Measurements from ENCODE around the gene D2HGDH. TPM values are rescaled to one million over a fixed set of nuclear protein-coding genes. Genes with fewer than 3 reads are reported as not detected.
A peak's percentile ranks its signal among the peaks of the same experiment; 100 is the strongest.

The D2HGDH gene
- total and polyA plus RNA-seq, 3 donors from 2014 or later, result 15.6 to 37.7 (median 36.1) TPM

DNA sequence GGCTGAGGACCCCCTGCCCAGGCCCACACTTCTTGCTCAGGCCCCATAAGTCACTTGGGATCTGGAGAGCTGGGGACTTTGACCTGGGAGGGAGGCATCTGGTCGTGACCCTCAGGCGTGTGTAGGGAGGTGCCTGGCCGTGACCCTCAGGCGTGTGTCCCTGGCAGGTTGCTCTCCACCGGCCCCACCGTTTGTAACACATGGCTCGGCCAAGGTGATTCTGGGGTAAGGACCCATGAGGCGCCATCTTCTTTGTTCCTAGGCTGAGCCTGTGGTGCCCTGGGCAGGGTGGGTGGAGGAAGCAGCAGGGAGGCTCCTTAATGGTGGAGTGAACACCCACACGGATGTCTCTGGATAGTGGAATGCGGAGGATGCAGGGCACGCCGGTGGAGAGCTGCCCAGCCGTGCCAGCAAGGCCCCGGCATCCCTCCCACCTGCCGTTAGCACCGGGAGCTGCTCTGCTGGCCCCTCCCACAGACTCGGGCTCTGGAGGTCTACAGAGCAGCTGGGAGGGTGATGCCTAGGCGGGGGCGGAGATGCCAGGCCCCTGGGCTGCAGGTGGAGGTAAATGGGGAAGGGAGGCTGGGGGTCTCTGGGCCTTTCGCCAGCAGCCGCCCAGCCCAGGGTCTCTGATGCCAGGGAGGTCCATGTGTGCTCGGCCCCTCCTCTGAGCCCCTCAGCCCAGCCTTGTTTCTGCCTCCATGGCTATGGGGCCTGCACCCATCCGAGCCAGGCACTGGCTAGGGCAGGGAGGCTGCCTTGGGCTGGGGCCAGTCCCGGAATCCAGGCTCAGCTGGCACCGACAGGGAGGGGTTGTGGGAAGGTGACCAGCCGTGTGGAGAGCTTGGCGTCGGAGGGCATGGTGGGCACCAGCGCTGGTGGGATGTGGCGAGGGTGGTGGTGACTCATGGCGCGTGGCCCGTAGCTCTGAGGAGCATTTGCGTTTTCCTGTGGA lies 41.1 kb downstream of the D2HGDH start:
- Histone ChIP-seq H3K4me1 (no peaks in the 10 kb centered on the region), H3K4me3 (no peak overlapping the region), H3K9me3 (no peaks in the 10 kb centered on the region), H3K27me3 (no peaks in the 10 kb centered on the region), H3K27ac (no peak overlapping the region), H3K36me3 (ENCODE audit: low read depth, missing control alignments) (no peaks in the 10 kb centered on the region)
- TF ChIP-seq, protein P1, sequence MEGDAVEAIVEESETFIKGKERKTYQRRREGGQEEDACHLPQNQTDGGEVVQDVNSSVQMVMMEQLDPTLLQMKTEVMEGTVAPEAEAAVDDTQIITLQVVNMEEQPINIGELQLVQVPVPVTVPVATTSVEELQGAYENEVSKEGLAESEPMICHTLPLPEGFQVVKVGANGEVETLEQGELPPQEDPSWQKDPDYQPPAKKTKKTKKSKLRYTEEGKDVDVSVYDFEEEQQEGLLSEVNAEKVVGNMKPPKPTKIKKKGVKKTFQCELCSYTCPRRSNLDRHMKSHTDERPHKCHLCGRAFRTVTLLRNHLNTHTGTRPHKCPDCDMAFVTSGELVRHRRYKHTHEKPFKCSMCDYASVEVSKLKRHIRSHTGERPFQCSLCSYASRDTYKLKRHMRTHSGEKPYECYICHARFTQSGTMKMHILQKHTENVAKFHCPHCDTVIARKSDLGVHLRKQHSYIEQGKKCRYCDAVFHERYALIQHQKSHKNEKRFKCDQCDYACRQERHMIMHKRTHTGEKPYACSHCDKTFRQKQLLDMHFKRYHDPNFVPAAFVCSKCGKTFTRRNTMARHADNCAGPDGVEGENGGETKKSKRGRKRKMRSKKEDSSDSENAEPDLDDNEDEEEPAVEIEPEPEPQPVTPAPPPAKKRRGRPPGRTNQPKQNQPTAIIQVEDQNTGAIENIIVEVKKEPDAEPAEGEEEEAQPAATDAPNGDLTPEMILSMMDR (IDR thresholded peaks at IDR 0.05), result no peak
- no peak for TF ChIP-seq POLR2A (IDR thresholded peaks at IDR 0.05)
- intact Hi-C loops (cut with DNase I; ENCODE audit: low total_unique reads), result no loop called here
- DNase-seq, result peak; percentile 16
- 73 to 82% methylated on average over 14 to 34 of the region's 34 CpGs for WGBS, 2 donors

GRCh38 chr2:241776336-241777169 lies 42.1 kb downstream of the D2HGDH start, which contains the start of gene GAL3ST2:
TSS of gene GAL3ST2 (plus strand) at chr2:241776822. CDS start at chr2:241776956, 134 bp downstream.
- H3K27ac ChIP-seq, result no peak within 1 kb of the TSS
- H3K36me3 ChIP-seq (ENCODE audit: low read depth, missing control alignments), result no peaks in the 10 kb centered on the region
- TF ChIP-seq, protein P1 (IDR thresholded peaks at IDR 0.05), result no peak
- no peak for TF ChIP-seq POLR2A (IDR thresholded peaks at IDR 0.05)
- H3K9me3 ChIP-seq, result no peaks in the 10 kb centered on the region
- WGBS, 2 donors, result 90 to 92% methylated on average over 13 to 27 of the region's 27 CpGs
- no peak within 1 kb of the TSS for H3K4me3 ChIP-seq
- intact Hi-C loops (cut with DNase I; ENCODE audit: low total_unique reads), result no loop called here
- H3K27me3 ChIP-seq, result no peaks in the 10 kb centered on the region
- H3K4me1 ChIP-seq, result no peaks in the 10 kb centered on the region
- DNase-seq, result no peak

GRCh38 chr2:241777170-241777685 lies 42.8 kb downstream of the D2HGDH start:
- Histone ChIP-seq H3K9me3 (no peaks in the 10 kb centered on the region), H3K4me3 (no peak overlapping the region), H3K36me3 (ENCODE audit: low read depth, missing control alignments) (no peaks in the 10 kb centered on the region), H3K4me1 (no peaks in the 10 kb centered on the region), H3K27me3 (no peaks in the 10 kb centered on the region), H3K27ac (no peak overlapping the region)
- TF ChIP-seq, protein P1 (IDR thresholded peaks at IDR 0.05), result no peak
- no peak for TF ChIP-seq POLR2A (IDR thresholded peaks at IDR 0.05)
- intact Hi-C loops (cut with DNase I; ENCODE audit: low total_unique reads), result no loop called here
- 86 to 90% methylated on average over 16 to 22 of the region's 22 CpGs for WGBS, 2 donors
- peak; percentile 9 for DNase-seq

DNA sequence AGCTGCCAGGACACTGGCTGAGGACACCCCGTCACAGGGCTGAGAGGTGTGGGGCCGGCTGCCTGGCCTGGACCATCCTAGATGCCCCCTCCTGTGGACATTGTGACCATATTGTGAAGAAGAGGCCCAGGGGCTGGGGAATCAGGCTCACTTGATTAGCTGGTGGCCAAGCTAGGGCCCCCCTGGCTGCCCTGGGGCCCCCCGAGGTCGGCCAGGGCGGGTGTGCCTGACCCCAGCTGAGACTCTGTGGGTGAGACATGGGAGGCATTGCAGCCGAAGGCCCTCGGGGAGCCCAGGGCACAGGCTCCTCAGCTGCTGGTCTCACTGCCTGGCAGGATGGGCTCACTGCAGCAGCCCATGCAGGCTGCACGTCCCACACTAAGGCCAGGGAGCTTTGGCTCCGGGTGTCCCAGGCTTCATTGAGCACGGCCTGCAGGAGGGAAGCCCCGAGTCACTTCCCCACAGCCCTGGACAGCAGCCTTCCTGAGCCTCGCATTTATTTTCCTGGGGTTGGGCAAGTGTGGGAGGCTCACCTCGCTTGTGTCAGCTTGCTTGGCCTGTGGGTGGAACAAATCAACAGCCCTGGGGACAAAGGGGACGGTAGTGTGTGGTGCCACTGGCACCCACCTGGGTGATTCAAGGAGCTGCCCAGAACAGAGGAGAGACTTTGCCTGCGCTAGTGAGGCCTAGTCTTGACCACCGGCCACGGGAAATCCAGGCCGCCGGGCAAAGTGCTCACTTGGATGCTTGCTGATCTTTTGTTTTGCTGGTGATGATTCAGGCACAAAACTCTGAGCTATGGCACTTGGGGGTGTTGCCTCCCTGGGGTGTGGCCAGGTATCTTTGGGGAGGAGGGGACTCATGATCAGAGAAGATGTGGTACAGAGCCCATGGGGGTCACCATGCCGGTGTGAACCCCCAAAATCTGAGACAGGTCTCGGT lies 43.5 kb downstream of the D2HGDH start:
- Histone ChIP-seq H3K36me3 (ENCODE audit: low read depth, missing control alignments) (no peaks in the 10 kb centered on the region), H3K27ac (no peak overlapping the region), H3K9me3 (no peaks in the 10 kb centered on the region), H3K27me3 (no peaks in the 10 kb centered on the region), H3K4me1 (no peaks in the 10 kb centered on the region), H3K4me3 (no peak overlapping the region)
- 83 to 96% methylated on average over 16 to 21 of the region's 21 CpGs for WGBS, 2 donors
- no peak for TF ChIP-seq POLR2A (IDR thresholded peaks at IDR 0.05)
- TF ChIP-seq, protein P1 (IDR thresholded peaks at IDR 0.05), result no peak
- DNase-seq, result peak; percentile 11
- intact Hi-C loops (cut with DNase I; ENCODE audit: low total_unique reads), result no loop called here

All from testis (tissue), 3 donors.